Activated naive CD4-positive, alpha-beta T cell treated with anti-CD3 and anti-CD28 coated beads, Interleukin-2, amount 50 U/mL, for 72 hours (primary cell): ENCODE measurements around the gene FAM107A. TPM values are rescaled to one million over a fixed set of nuclear protein-coding genes. Genes with fewer than 3 reads are reported as not detected.

Experiments used
- ATAC-seq, 2 donors: fragments of 150-1000 bp; cut with Tn5 transposase; 2 replicates each; pipeline ENCODE4 v1.10.0; 2021; ENCODE audit warnings: mild to moderate bottlenecking in 2 of 2, moderate library complexity in 2 of 2
- DNase-seq, 2 donors: peaks; one replicate each; pipeline ENCODE4 v3.0.0; 2021 to 2022; ENCODE audit warnings: low spot score in 2 of 2
- H3K27ac Mint-ChIP-seq, 2 donors: one replicate each; pipeline ENCODE4 v1.8.0; 2022; ENCODE audit warnings: mild to moderate bottlenecking in 2 of 2, mixed read lengths in 2 of 2
- H3K36me3 Mint-ChIP-seq, 2 donors: one replicate each; pipeline ENCODE4 v1.8.0; 2022; ENCODE audit warnings: mixed read lengths in 2 of 2
- H3K9me3 Mint-ChIP-seq, 2 donors: one replicate each; pipeline ENCODE4 v1.8.0; 2022; ENCODE audit warnings: mixed read lengths in 2 of 2
- total RNA-seq, 2 donors: library from RNA; stranded (reverse); gene quantifications; one replicate each; pipeline ENCODE4 v1.2.3, GENCODE V29; 2022

FAM107A gene
- total RNA-seq, 2 donors from 2014 or later = not detected

GRCh38 chr3:58574682-58575081 lies 2.5 kb downstream of the FAM107A start:
- ATAC-seq (no peak), DNase-seq (no peak)
- H3K27ac Mint-ChIP-seq = no peak overlapping the region
- H3K9me3 Mint-ChIP-seq = no peaks in the 10 kb centered on the region
- H3K36me3 Mint-ChIP-seq = no peaks in the 10 kb centered on the region

DNA sequence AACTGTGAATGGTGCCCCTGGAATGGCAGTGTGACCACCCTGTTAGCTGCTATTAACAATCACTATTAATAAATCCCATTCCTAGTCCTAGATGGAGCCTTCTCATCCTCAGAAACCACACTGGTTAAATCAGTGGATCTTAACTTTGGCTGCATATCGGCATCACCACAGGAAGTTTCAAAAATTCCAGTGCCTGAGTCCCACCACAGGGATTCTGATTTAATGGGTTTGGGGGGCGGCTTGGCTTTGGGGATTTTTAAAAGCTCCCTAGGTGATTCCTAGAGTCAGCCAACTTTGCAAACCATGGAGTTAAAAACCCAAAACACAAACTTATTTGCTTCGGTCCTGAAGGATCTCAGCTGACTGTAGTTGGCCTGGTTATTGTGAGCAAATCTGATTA lies 3.1 kb downstream of the FAM107A start:
- DNase-seq (no peak), ATAC-seq (no peak)
- Mint-ChIP-seq H3K27ac (no peak overlapping the region), H3K9me3 (no peaks in the 10 kb centered on the region), H3K36me3 (no peaks in the 10 kb centered on the region)

- H3K36me3 Mint-ChIP-seq = no peaks in the 10 kb centered on the region
- ATAC-seq = no peak
- H3K27ac Mint-ChIP-seq = no peak overlapping the region
- no peak for DNase-seq
- H3K9me3 Mint-ChIP-seq = no peaks in the 10 kb centered on the region
These were observed 3.6 kb downstream of the FAM107A start for GRCh38 chr3:58573640-58574039.

- Mint-ChIP-seq H3K36me3 (no peaks in the 10 kb centered on the region), H3K9me3 (no peaks in the 10 kb centered on the region), H3K27ac (no peak overlapping the region)
- ATAC-seq = no peak
- DNase-seq = no peak
These were observed 4.5 kb downstream of the FAM107A start for GRCh38 chr3:58572634-58573230.

DNA sequence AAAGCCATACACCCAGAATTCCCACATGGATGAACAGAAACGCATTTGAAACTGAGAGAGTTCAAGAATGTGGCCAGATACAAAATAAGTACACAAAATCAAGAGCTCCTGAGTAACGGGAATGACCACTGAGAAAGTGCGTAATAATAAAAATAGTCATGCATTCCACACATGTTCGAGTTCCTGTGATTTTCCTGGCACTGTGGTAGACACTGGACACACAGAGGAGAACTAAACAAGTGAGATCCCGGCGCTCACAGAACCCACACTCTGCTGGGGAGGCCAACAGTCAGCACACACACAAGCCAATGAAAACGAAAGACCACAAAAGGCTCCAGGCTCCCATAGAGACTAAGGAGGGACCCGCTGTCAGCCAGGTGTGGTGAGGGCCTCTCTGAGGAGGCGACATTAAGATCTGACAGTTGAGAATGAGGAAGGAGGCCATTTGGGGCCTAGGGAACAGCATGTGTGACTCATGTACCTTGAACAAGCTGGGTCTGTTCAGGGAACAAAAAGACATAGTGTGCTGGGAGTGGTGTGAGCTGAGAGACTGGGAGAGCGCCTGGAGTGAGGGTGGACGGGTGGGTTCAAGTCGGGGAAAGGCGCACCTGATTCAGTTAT lies 5.1 kb downstream of the FAM107A start:
- no peak overlapping the region for H3K27ac Mint-ChIP-seq
- DNase-seq = no peak
- no peak for ATAC-seq
- no peaks in the 10 kb centered on the region for H3K9me3 Mint-ChIP-seq
- H3K36me3 Mint-ChIP-seq = no peaks in the 10 kb centered on the region

DNA sequence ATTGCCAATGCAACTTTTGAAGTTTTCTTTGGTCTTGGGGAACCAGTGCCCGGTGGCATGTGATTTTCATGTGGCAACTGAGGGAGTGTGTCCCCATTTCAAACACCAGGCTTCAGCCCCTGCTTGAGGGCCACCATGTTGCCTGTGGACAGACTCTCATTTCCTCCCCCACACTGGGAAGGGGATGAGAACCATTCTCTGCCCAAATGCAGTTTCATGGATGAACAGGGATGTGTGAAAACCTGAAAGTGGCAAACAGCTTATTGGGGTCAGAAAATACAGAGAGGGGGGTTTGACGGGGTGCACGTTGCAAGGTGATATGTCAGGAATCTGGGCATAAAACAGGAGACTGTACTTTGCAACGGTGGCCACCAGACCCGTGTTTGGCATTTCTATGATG lies 6.3 kb downstream of the FAM107A start:
- ATAC-seq (no peak), DNase-seq (no peak)
- no peaks in the 10 kb centered on the region for H3K9me3 Mint-ChIP-seq
- H3K27ac Mint-ChIP-seq = no peak overlapping the region
- H3K36me3 Mint-ChIP-seq = no peaks in the 10 kb centered on the region

- ATAC-seq = peak in 1 of 2 donors; percentile 3
- no peak overlapping the region for H3K27ac Mint-ChIP-seq
- H3K36me3 Mint-ChIP-seq = no peaks in the 10 kb centered on the region
- no peaks in the 10 kb centered on the region for H3K9me3 Mint-ChIP-seq
- DNase-seq = no peak
These were observed 7.7 kb downstream of the FAM107A start for GRCh38 chr3:58569287-58570001.

DNA sequence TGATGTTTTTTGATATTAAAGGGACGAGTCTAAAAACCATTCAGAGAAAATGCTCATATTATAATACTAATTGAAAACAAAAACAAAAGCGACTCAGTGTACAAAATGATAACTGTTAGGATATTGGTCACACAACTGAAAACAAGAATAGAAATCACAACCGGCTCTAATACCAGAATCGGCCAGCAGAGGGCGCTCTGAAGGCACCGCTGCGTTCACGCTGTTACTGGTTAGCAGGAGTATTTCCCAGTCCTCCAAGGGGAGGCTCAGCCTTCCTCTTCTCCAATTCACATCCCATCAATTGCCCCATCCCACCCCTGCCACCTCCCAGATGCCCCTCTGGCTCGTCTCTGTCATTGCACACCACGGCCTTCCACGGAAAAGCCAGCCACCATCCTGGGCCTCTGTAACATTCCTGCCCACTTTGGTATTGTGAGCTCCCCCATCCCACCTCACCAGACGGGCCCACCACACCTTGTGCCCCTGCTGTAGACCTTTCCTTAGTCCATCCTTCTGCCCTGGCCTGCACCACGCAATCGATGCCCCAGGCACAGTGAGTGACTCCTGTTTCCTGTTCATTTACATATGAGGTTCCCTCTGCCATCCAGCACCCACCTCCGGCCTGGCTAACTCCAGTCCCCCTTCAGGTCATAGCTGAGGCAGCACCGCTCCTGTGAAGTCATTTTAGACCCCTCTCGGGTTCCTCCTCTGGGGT lies 8.5 kb downstream of the FAM107A start:
- H3K27ac Mint-ChIP-seq = no peak overlapping the region
- no peaks in the 10 kb centered on the region for H3K36me3 Mint-ChIP-seq
- ATAC-seq = peak; percentile 59 to 63
- DNase-seq = peak; percentile 68 to 85
- no peaks in the 10 kb centered on the region for H3K9me3 Mint-ChIP-seq

- Mint-ChIP-seq H3K36me3 (no peaks in the 10 kb centered on the region), H3K9me3 (no peaks in the 10 kb centered on the region), H3K27ac (no peak overlapping the region)
- no peak for ATAC-seq
- no peak for DNase-seq
These were observed 10.0 kb downstream of the FAM107A start for GRCh38 chr3:58567251-58567515.

- no peak for DNase-seq
- no peak for ATAC-seq
- H3K27ac Mint-ChIP-seq = no peak overlapping the region
- no peaks in the 10 kb centered on the region for H3K9me3 Mint-ChIP-seq
- H3K36me3 Mint-ChIP-seq = no peaks in the 10 kb centered on the region
These were observed 10.6 kb downstream of the FAM107A start for GRCh38 chr3:58566398-58567250.

GRCh38 chr3:58565621-58566397 lies 11.4 kb downstream of the FAM107A start:
- H3K36me3 Mint-ChIP-seq = no peaks in the 10 kb centered on the region
- peak overlapping the region in 1 of 2 donors; percentile 22 for H3K27ac Mint-ChIP-seq
- ATAC-seq (no peak), DNase-seq (no peak)
- no peaks in the 10 kb centered on the region for H3K9me3 Mint-ChIP-seq

DNA sequence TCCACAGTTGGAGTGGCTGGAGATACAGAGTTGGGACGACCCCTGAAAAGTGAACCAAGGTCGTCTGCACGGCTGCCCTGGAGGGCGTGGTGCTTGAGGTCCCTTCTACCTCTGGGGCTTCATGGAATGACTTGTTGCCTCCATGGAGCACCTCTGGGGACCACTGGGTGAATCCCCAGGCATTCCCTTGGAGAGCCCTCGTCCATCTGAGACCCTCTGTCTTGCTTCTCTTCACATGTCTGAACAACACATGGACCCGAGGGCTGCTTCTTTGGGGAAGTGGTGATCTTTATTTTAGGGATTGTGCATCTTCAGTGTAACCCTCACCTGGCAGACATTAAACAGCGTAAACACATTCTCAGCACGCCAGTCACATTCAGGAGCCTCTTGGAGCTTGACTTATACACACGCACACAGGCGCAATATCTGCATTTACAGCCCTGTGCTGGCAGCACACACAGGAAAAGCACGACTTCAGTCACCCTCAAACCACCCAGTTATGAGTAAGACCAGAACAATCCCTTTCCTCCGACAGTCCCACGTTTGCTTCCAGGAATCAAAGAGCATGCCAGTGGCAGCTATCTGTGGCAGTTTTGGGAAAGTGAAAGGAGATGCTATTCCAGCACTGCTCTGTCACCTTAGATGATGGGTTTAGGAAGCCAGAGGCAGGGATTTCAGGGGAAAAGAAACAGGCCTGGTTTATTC lies 12.6 kb downstream of the FAM107A start:
- no peaks in the 10 kb centered on the region for H3K36me3 Mint-ChIP-seq
- H3K9me3 Mint-ChIP-seq = no peaks in the 10 kb centered on the region
- DNase-seq (no peak), ATAC-seq (no peak)
- H3K27ac Mint-ChIP-seq = no peak overlapping the region

GRCh38 chr3:58564054-58564453 lies 13.1 kb downstream of the FAM107A start:
- Mint-ChIP-seq H3K9me3 (no peaks in the 10 kb centered on the region), H3K36me3 (no peaks in the 10 kb centered on the region), H3K27ac (no peak overlapping the region)
- no peak for ATAC-seq
- no peak for DNase-seq

- ATAC-seq = no peak
- Mint-ChIP-seq H3K36me3 (no peaks in the 10 kb centered on the region), H3K27ac (no peak overlapping the region), H3K9me3 (no peaks in the 10 kb centered on the region)
- no peak for DNase-seq
These were observed 13.7 kb downstream of the FAM107A start for GRCh38 chr3:58563386-58564035.

GRCh38 chr3:58562498-58562897 lies 14.7 kb downstream of the FAM107A start:
- ATAC-seq (no peak), DNase-seq (no peak)
- no peak overlapping the region for H3K27ac Mint-ChIP-seq
- H3K36me3 Mint-ChIP-seq = no peaks in the 10 kb centered on the region
- no peaks in the 10 kb centered on the region for H3K9me3 Mint-ChIP-seq
